ENCODE measurements around the gene A3GALT2.

- TF ChIP-seq EZH2 (IDR thresholded peaks at IDR 0.05; ENCODE audit: insufficient read depth, poor library complexity, severe bottlenecking) (no peak), EZH2phosphoT487 (IDR thresholded peaks at IDR 0.05; ENCODE audit: insufficient read depth, low read depth) (no peak)
Measured at GRCh38 chr1:33302325-33302724, 18.6 kb downstream of the A3GALT2 start.
